Testis (tissue), 3 donors: ENCODE results near the gene CDK5RAP2. TPM values are rescaled to one million over a fixed set of nuclear protein-coding genes. Genes with fewer than 3 reads are reported as not detected.

Experiments
- DNase-seq: peaks from one replicate; pipeline ENCODE4 v3.0.0-alpha.2; 2019
- H3K27ac ChIP-seq, 2 donors: fragments of 200-600 bp; sonication (generic); one replicate each; pipeline ENCODE4 v1.5.1; 2019
- H3K27me3 ChIP-seq: fragments of 200-600 bp; sonication (generic); one replicate; pipeline ENCODE4 v1.5.1; 2019
- H3K36me3 ChIP-seq: fragments of 200-600 bp; sonication (generic); one replicate; pipeline ENCODE4 v1.5.1; 2017; ENCODE audit warnings: low read depth; ENCODE audit errors: missing control alignments
- H3K4me1 ChIP-seq: fragments of 200-600 bp; sonication (generic); one replicate; pipeline ENCODE4 v1.5.1; 2019
- H3K4me3 ChIP-seq, 2 donors: fragments of 200-600 bp; sonication (generic); one replicate each; pipeline ENCODE4 v1.5.1; 2017 to 2019
- H3K9me3 ChIP-seq: fragments of 200-600 bp; sonication (generic); one replicate; pipeline ENCODE4 v1.5.1; 2017
- CTCF ChIP-seq, 3 experiments: fragments of 450-650 bp in 2 of 3; fragments of 200-600 bp in 1 of 3; sonication (generic) in 1 of 3; IDR thresholded peaks; one replicate each; pipeline ENCODE4 v1.5.1; 2016 to 2019; ENCODE audit warnings: antibody characterized with exemption in 3 of 3, mild to moderate bottlenecking in 2 of 3, moderate library complexity in 1 of 3
- POLR2A ChIP-seq: fragments of 450-650 bp; IDR thresholded peaks from one replicate; pipeline ENCODE4 v1.6.1; 2017; ENCODE audit warnings: antibody characterized with exemption, mild to moderate bottlenecking, moderate library complexity
- WGBS, 2 donors: methylation state at CpG; one replicate each; pipeline ENCODE4 v1.1.5; 2018; 5-methylcytosine and 5-hydroxymethylcytosine counted together
- intact Hi-C: fragments of 100-400 bp; cut with DNase I; formaldehyde crosslinking; loops from one replicate; pipeline ENCODE4 v1.15.1; 2023; ENCODE audit warnings: low total_unique reads
- polyA plus RNA-seq: library from polyadenylated mRNA; stranded (reverse); fragments of 350-450 nt; fragmentation: Illumina TruSeq; extraction: RNeasy Lipid Tissue Mini Kit (QIAGEN cat#74804); gene quantifications from one replicate; pipeline ENCODE4 v1.2.3, GENCODE V29; 2014; ENCODE audit warnings: low read depth, low replicate concordance; ENCODE audit not compliant: insufficient read depth
- total RNA-seq, 2 donors: library from RNA; depleted of rRNA; stranded (reverse); fragments of >200 nt; gene quantifications; one replicate each; pipeline ENCODE4 v1.2.3, GENCODE V29; 2016

Gene CDK5RAP2
- total and polyA plus RNA-seq, 3 donors from 2014 or later = 64.9 to 80.5 (median 76.1) TPM

GRCh38 chr9:120482424-120483186 is 97.4 kb downstream of the CDK5RAP2 start:
- H3K27me3 ChIP-seq = no peaks in the 10 kb centered on the region
- no peaks in the 10 kb centered on the region for H3K4me1 ChIP-seq
- no peak overlapping the region for H3K27ac ChIP-seq
- DNase-seq = no peak
- intact Hi-C loops = no loop called here
- WGBS, 2 donors = 89 to 93% methylated on average over 9 of the region's 9 CpGs
- TF ChIP-seq CTCF (IDR thresholded peaks at IDR 0.05) (no peak), POLR2A (no peak)
- H3K36me3 ChIP-seq = peaks cover 4% of the 10 kb centered on the region
- H3K9me3 ChIP-seq = no peaks in the 10 kb centered on the region
- no peak overlapping the region for H3K4me3 ChIP-seq

GRCh38 chr9:120481846-120482245 is 98.1 kb downstream of the CDK5RAP2 start:
- no peaks in the 10 kb centered on the region for H3K4me1 ChIP-seq
- no peak overlapping the region for H3K27ac ChIP-seq
- intact Hi-C loops = no loop called here
- no peak for DNase-seq
- 97 to 100% methylated on average over 2 of the region's 2 CpGs for WGBS, 2 donors
- no peaks in the 10 kb centered on the region for H3K27me3 ChIP-seq
- peaks cover 4% of the 10 kb centered on the region for H3K36me3 ChIP-seq
- no peaks in the 10 kb centered on the region for H3K9me3 ChIP-seq
- no peak overlapping the region for H3K4me3 ChIP-seq
- no peak for TF ChIP-seq POLR2A
- no peak for TF ChIP-seq CTCF (IDR thresholded peaks at IDR 0.05)

GRCh38 chr9:120481248-120481647 is 98.7 kb downstream of the CDK5RAP2 start:
- WGBS, 2 donors = 100% methylated on average over 1 of the region's 1 CpG
- TF ChIP-seq POLR2A (no peak), CTCF (IDR thresholded peaks at IDR 0.05) (no peak)
- H3K27ac ChIP-seq = no peak overlapping the region

GRCh38 chr9:120480707-120481106 is 99.3 kb downstream of the CDK5RAP2 start:
- DNase-seq = no peak
- WGBS, 2 donors = 44 to 45% methylated on average over 1 of the region's 1 CpG
- TF ChIP-seq CTCF (IDR thresholded peaks at IDR 0.05) (no peak), POLR2A (no peak)

More at GRCh38 chr9:120481248-120481647, 98.7 kb downstream of the CDK5RAP2 start:
- no peak for DNase-seq
- no peaks in the 10 kb centered on the region for H3K9me3 ChIP-seq
- no peaks in the 10 kb centered on the region for H3K4me1 ChIP-seq
- H3K4me3 ChIP-seq = no peak overlapping the region
- H3K36me3 ChIP-seq = no peaks in the 10 kb centered on the region
- no peaks in the 10 kb centered on the region for H3K27me3 ChIP-seq
- intact Hi-C loops = no loop called here

GRCh38 chr9:120478208-120478607 is 101.8 kb downstream of the CDK5RAP2 start:
- Histone ChIP-seq H3K4me1 (no peaks in the 10 kb centered on the region), H3K27me3 (no peaks in the 10 kb centered on the region), H3K36me3 (no peaks in the 10 kb centered on the region), H3K27ac (no peak overlapping the region), H3K4me3 (no peak overlapping the region), H3K9me3 (no peaks in the 10 kb centered on the region)
- WGBS, 2 donors = 94 to 96% methylated on average over 6 of the region's 6 CpGs
- no peak for DNase-seq
- intact Hi-C loops = no loop called here
- TF ChIP-seq CTCF (IDR thresholded peaks at IDR 0.05) = no peak
- TF ChIP-seq POLR2A = no peak

More at GRCh38 chr9:120480707-120481106, 99.3 kb downstream of the CDK5RAP2 start:
- H3K4me3 ChIP-seq = no peak overlapping the region
- H3K27me3 ChIP-seq = no peaks in the 10 kb centered on the region
- H3K36me3 ChIP-seq = no peaks in the 10 kb centered on the region
- no peaks in the 10 kb centered on the region for H3K9me3 ChIP-seq
- H3K4me1 ChIP-seq = no peaks in the 10 kb centered on the region
- no peak overlapping the region for H3K27ac ChIP-seq
- intact Hi-C loops = no loop called here
